OCI-LY1 (cell line): ENCODE data around the gene CLIP2.

Experiments
- H2AFZ ChIP-seq: fragments of 200-600 bp; sonication (generic), shearing (Covaris generic); 2 replicates; pipeline ENCODE4 v1.6.0; 2014; ENCODE audit warnings: antibody characterized with exemption, mild to moderate bottlenecking, low read length
- H3F3A ChIP-seq: fragments of 200-600 bp; sonication (generic), shearing (Covaris generic); 2 replicates; pipeline ENCODE4 v1.6.0; 2014; ENCODE audit warnings: mild to moderate bottlenecking, antibody characterized with exemption, low read length, moderate library complexity; ENCODE audit not compliant: insufficient read depth
- H3K27ac ChIP-seq: fragments of 200-600 bp; sonication (generic); 2 replicates; pipeline ENCODE4 v1.5.1; 2014; ENCODE audit warnings: low read length, mixed run types, mild to moderate bottlenecking, low read depth; ENCODE audit not compliant: poor library complexity, severe bottlenecking
- H3K27me3 ChIP-seq: fragments of 200-600 bp; sonication (generic); 2 replicates; pipeline ENCODE4 v1.6.0; 2014; ENCODE audit warnings: antibody characterized with exemption, mild to moderate bottlenecking, low read length, moderate library complexity; ENCODE audit not compliant: insufficient read depth
- H3K36me3 ChIP-seq: fragments of 200-600 bp; sonication (generic); 2 replicates; pipeline ENCODE4 v1.6.1; 2014; ENCODE audit warnings: mild to moderate bottlenecking, antibody characterized with exemption, low read length, moderate library complexity, mixed read lengths; ENCODE audit not compliant: insufficient read depth
- H3K4me1 ChIP-seq: fragments of 200-600 bp; sonication (generic); 2 replicates; pipeline ENCODE4 v1.5.1; 2014; ENCODE audit warnings: mild to moderate bottlenecking, low read length, moderate library complexity; ENCODE audit not compliant: insufficient read depth, severe bottlenecking
- H3K4me2 ChIP-seq: fragments of 200-600 bp; sonication (generic), shearing (Covaris generic); 2 replicates; pipeline ENCODE4 v1.6.1; 2014; ENCODE audit warnings: low read length
- H3K4me3 ChIP-seq: fragments of 200-600 bp; sonication (generic); 2 replicates; pipeline ENCODE4 v1.5.1; 2014; ENCODE audit warnings: low read length, low read depth, mild to moderate bottlenecking, mixed read lengths; ENCODE audit not compliant: poor library complexity, severe bottlenecking
- H3K79me2 ChIP-seq: fragments of 200-600 bp; shearing (Covaris generic); 2 replicates; pipeline ENCODE4 v1.6.1; 2016; ENCODE audit warnings: mixed run types, low read length, mixed read lengths; ENCODE audit not compliant: insufficient read depth
- H3K9ac ChIP-seq: fragments of 200-600 bp; sonication (generic), shearing (Covaris generic); 2 replicates; pipeline ENCODE4 v1.6.1; 2014; ENCODE audit warnings: mild to moderate bottlenecking, low read length, mixed read lengths
- H3K9me2 ChIP-seq: fragments of 200-600 bp; sonication (generic), shearing (Covaris generic); 2 replicates; pipeline ENCODE4 v1.6.1; 2014; ENCODE audit warnings: low read depth, mild to moderate bottlenecking, low read length, mixed read lengths
- H3K9me3 ChIP-seq: fragments of 200-600 bp; shearing (Covaris generic); 2 replicates; pipeline ENCODE4 v1.6.1; 2014; ENCODE audit warnings: low read length, mixed read lengths
- H4K20me1 ChIP-seq: fragments of 200-600 bp; sonication (generic), shearing (Covaris generic); 2 replicates; pipeline ENCODE4 v1.6.0; 2016; ENCODE audit warnings: mild to moderate bottlenecking, low read length; ENCODE audit not compliant: insufficient read depth
- CTCF ChIP-seq: fragments of 200-600 bp; sonication (generic), shearing (Covaris generic); IDR thresholded peaks from 2 replicates; pipeline ENCODE4 v1.5.1; 2017; ENCODE audit warnings: mild to moderate bottlenecking, antibody characterized with exemption, low read length, moderate library complexity, mixed read lengths
- EZH2 ChIP-seq: fragments of 200-600 bp; sonication (generic), shearing (Covaris generic); IDR thresholded peaks from 2 replicates; pipeline ENCODE4 v1.8.0; 2017; ENCODE audit warnings: borderline replicate concordance, mixed run types, mild to moderate bottlenecking, antibody characterized with exemption, low read length, moderate library complexity, mixed read lengths

The CLIP2 gene

DNA sequence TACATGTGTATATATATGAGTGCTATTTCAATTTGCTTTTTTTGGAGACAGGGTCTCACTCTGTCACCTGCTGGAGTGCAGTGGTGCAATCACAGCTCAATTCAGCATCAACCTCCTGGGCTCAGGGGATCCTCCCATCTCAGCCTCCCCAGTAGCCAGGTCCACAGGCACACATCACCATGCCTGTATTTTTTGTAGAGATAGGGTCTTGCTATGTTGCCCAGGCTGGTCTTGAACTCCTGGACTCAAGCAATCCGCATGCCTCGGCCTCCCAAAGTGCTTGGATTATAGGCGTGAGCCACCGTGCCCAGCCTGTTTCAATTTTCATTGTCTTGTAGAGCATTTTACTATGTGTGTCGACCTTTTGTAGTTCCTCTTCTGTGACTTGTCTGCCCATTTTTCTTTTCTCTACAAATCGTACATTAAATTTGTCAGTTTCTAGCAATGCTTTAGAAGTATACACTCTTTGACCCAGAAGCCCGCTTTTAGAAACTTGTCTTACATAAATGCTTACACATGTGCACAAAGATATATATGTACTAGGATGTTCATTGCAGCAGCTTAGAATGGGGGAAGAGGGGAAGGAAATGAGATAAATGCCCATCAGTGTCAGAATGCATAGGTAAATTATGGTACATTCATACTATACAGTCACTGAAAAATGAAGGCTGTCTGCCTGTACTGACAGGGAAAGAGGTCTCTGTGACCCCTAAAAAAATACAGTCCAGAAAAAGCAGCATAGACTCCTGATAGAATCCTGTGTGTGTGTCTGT is 22.8 kb upstream of the CLIP2 start:
- H3K27ac ChIP-seq = no peak overlapping the region
- no peaks in the 10 kb centered on the region for H4K20me1 ChIP-seq
- no peaks in the 10 kb centered on the region for H3F3A ChIP-seq
- no peak overlapping the region for H2AFZ ChIP-seq
- no peak overlapping the region for H3K9ac ChIP-seq
- no peak overlapping the region for H3K4me2 ChIP-seq
- TF ChIP-seq CTCF = no peak
- no peak for TF ChIP-seq EZH2
- no peaks in the 10 kb centered on the region for H3K9me2 ChIP-seq
- no peaks in the 10 kb centered on the region for H3K79me2 ChIP-seq
- H3K27me3 ChIP-seq = peaks cover 15% of the 10 kb centered on the region; the same call in 1 of the 2 replicates
- H3K36me3 ChIP-seq = no peaks in the 10 kb centered on the region
- H3K4me1 ChIP-seq = peaks cover 7% of the 10 kb centered on the region
- no peaks in the 10 kb centered on the region for H3K9me3 ChIP-seq
- no peak overlapping the region for H3K4me3 ChIP-seq

DNA sequence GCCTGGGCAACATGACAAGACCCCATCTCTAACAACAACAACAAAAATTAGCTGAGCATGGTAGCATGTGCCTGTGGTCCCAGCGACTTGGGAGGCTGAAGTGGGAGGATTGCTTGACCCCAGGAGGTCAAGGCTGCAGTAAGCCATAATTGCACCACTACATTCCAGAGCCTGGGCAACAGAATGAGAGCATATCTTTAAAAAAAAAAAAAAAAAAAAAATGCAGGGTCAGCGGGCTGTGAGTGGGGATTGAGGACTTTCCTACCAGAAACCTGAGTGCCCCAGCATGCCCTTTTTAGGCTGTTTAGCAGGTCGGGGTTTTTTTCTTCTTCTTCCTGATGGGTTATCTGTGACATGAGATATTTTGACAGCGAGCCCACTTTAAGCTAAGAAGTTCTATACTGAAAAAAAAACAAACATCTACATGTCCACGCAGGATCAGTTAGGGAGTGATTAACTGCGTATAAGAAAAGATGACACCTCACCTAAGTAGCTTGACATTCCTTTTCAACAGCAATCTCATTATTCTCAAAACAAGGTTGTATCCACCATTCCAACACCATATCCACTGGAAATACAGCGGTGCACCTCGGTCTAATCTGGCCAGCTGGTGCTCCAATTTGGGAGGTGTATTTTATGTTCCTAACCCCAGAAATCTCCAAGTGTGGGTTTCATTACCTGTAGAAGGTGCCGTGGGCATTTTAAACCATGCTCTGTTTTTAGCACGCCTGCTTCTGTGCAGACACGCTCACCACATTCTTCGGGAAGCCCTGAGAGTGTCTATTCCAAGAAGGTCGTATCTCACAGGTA is 21.2 kb upstream of the CLIP2 start:
- Histone ChIP-seq H3K9ac (no peak overlapping the region), H3K36me3 (no peaks in the 10 kb centered on the region), H3K4me2 (no peak overlapping the region), H3K4me1 (peaks cover 22% of the 10 kb centered on the region), H3K4me3 (no peak overlapping the region), H3K27ac (no peak overlapping the region), H3K79me2 (no peaks in the 10 kb centered on the region), H3K9me3 (no peaks in the 10 kb centered on the region), H4K20me1 (no peaks in the 10 kb centered on the region), H3F3A (no peaks in the 10 kb centered on the region), H3K9me2 (no peaks in the 10 kb centered on the region), H2AFZ (no peak overlapping the region), H3K27me3 (peaks cover 17% of the 10 kb centered on the region)
- no peak for TF ChIP-seq EZH2
- no peak for TF ChIP-seq CTCF

DNA sequence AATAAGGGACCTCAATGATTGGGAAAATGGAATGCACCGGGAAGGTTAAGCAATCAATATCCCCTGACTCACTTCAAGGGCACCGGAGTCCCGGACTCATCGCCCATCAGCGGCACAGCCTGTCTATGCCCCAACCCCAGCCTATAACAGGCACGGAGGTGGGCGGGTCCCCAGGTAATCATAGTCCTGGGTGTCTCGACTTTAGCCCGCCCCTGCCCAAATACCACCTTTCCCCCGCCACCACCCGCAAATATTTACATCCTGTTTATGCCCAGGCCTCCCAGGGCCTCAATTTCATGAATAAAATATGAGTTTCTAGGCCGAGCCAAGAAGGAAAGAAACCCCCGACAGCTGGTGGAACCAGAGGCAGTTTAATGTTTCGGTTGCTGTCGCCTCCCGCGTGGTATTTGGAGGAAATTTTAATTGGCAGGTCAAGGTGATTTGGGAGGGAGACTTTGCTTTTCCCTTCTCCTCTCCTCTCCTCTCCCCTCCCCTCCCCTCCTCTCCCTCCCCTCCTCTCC is 19.4 kb upstream of the CLIP2 start:
- Histone ChIP-seq H3K9me2 (no peaks in the 10 kb centered on the region), H3K27ac (no peak overlapping the region)

More for the DNA sequence above, 19.4 kb upstream of the CLIP2 start:
- Histone ChIP-seq H3K4me3 (peak overlapping the region; percentile 56), H3K79me2 (no peaks in the 10 kb centered on the region), H3F3A (no peaks in the 10 kb centered on the region), H3K27me3 (peaks cover 15% of the 10 kb centered on the region), H3K4me2 (peak overlapping the region; percentile 82), H3K36me3 (no peaks in the 10 kb centered on the region), H3K9ac (no peak overlapping the region), H3K9me3 (no peaks in the 10 kb centered on the region), H2AFZ (no peak overlapping the region), H4K20me1 (no peaks in the 10 kb centered on the region), H3K4me1 (peaks cover 23% of the 10 kb centered on the region)
- TF ChIP-seq CTCF (no peak), EZH2 (no peak)
